GM12878 (cell line): ENCODE measurements around the gene KHDRBS1. TPM values are rescaled to one million over a fixed set of nuclear protein-coding genes. Genes with fewer than 3 reads are reported as not detected.

ENCODE experiments used
- ATAC-seq: fragments of 200-7000 bp; cut with Tn5 transposase; 3 replicates; pipeline ENCODE4 v1.9.1; 2020; ENCODE audit warnings: mild to moderate bottlenecking, moderate library complexity
- BruUV-seq: library from RNA; stranded (reverse); fragments of 400-500 nt; replicated peaks from 2 replicates; lab custom pipeline; 2021; lab: Mats Ljungman, UMichigan
- CTCF ChIA-PET: fragments of 300-600 bp; sonication (Branson Sonifier 250); formaldehyde crosslinking; extraction: SDS; loops from one replicate; lab custom pipeline; 2021; ENCODE audit warnings: inconsistent platforms; lab: Yijun Ruan, JAX
- POLR2A ChIA-PET: fragments of 350-600 bp; formaldehyde crosslinking; extraction: SDS; loops from one replicate; lab custom pipeline; 2021; ENCODE audit warnings: inconsistent platforms; lab: Charles Lee
- RAD21 ChIA-PET: fragments of 300-600 bp; sonication (Branson Sonifier 250); formaldehyde crosslinking; loops from one replicate; lab custom pipeline; 2023; ENCODE audit warnings: antibody characterized with exemption; ENCODE audit not compliant: unreplicated experiment; lab: Charles Lee
- SMC1A ChIA-PET: fragments of 300-600 bp; sonication (Branson Sonifier 250); formaldehyde crosslinking; loops from one replicate; lab custom pipeline; 2023; ENCODE audit not compliant: unreplicated experiment, uncharacterized antibody; lab: Charles Lee
- DNase-seq: peaks from one replicate; pipeline ENCODE4 v3.0.0-alpha.2; 2011; ENCODE audit warnings: low read depth, low spot score
- FAIRE-seq: peaks from 3 replicates; lab custom pipeline; 2011; peaks lifted over from hg19 to GRCh38; lab: Jason Lieb, UNC
- H2AFZ ChIP-seq: 2 replicates; pipeline ENCODE4 v1.6.0; 2011; ENCODE audit warnings: low read depth, low read length, control low read depth; ENCODE audit not compliant: control insufficient read depth
- H3K27ac ChIP-seq: 2 replicates; pipeline ENCODE4 v1.5.1; 2011; ENCODE audit warnings: control low read depth; ENCODE audit not compliant: control insufficient read depth, insufficient read depth
- H3K27me3 ChIP-seq, 2 experiments: replicated peaks in 1 of 2; 2 replicates each; pipeline versions ENCODE4 v1.6.0 to v1.6.1; 2011; ENCODE audit warnings: low read length in 1 of 2; ENCODE audit not compliant: control insufficient read depth in 2 of 2, insufficient read depth in 2 of 2
- H3K36me3 ChIP-seq, 2 experiments: 2 replicates each; pipeline ENCODE4 v1.5.1; 2011; ENCODE audit warnings: low read length in 1 of 2; ENCODE audit not compliant: control insufficient read depth in 2 of 2, insufficient read depth in 2 of 2
- H3K4me1 ChIP-seq: 2 replicates; pipeline ENCODE4 v1.6.1; 2011; ENCODE audit warnings: mild to moderate bottlenecking, low read length, moderate library complexity, mixed read lengths; ENCODE audit not compliant: control insufficient read depth, insufficient read depth
- H3K4me2 ChIP-seq: 2 replicates; pipeline ENCODE4 v1.6.0; 2011; ENCODE audit warnings: control low read depth; ENCODE audit not compliant: control insufficient read depth, insufficient read depth
- H3K4me3 ChIP-seq: fragments of 200-600 bp; sonication (generic); 2 replicates; pipeline ENCODE4 v1.5.1; 2016
- H3K79me2 ChIP-seq: 2 replicates; pipeline ENCODE4 v1.6.0; 2011; ENCODE audit warnings: low read length; ENCODE audit not compliant: control insufficient read depth, insufficient read depth
- H3K9ac ChIP-seq: 2 replicates; pipeline ENCODE4 v1.8.0; 2011; ENCODE audit warnings: low read length, control low read depth, mixed read lengths; ENCODE audit not compliant: control insufficient read depth, insufficient read depth
- H3K9me3 ChIP-seq: replicated peaks from 3 replicates; pipeline ENCODE4 v1.5.1; 2011; ENCODE audit warnings: mild to moderate bottlenecking, low read length; ENCODE audit not compliant: control insufficient read depth, insufficient read depth
- H4K20me1 ChIP-seq: 2 replicates; pipeline ENCODE4 v1.6.0; 2011; ENCODE audit not compliant: control insufficient read depth, insufficient read depth
- BACH1 ChIP-seq: fragments of 450-650 bp; IDR thresholded peaks from 2 replicates; pipeline ENCODE4 v1.6.1; 2017; ENCODE audit warnings: mild to moderate bottlenecking, borderline replicate concordance
- BRCA1 ChIP-seq: IDR thresholded peaks from 2 replicates; pipeline ENCODE4 v1.6.1; 2011; ENCODE audit warnings: low read depth, low read length, improper control_type of control experiment
- FOXM1 ChIP-seq: IDR thresholded peaks from 2 replicates; pipeline ENCODE4 v1.6.1; 2012; ENCODE audit warnings: low read depth, mild to moderate bottlenecking, inconsistent platforms, low read length, moderate library complexity
- HDAC6 ChIP-seq: fragments of 200-600 bp; sonication (generic); IDR thresholded peaks from one replicate; pipeline ENCODE4 v1.8.0; 2017; ENCODE audit warnings: antibody characterized with exemption; ENCODE audit not compliant: unreplicated experiment
- IKZF1 ChIP-seq: fragments of 450-650 bp; conservative IDR thresholded peaks from 2 replicates; pipeline ENCODE4 v1.6.1; 2017; ENCODE audit warnings: antibody characterized with exemption, mild to moderate bottlenecking
- POLR2A ChIP-seq: IDR thresholded peaks from 2 replicates; pipeline ENCODE4 v1.6.1; 2011; ENCODE audit warnings: low read depth, mild to moderate bottlenecking, low read length
- RBBP5 ChIP-seq: fragments of 200-600 bp; sonication (generic); conservative IDR thresholded peaks from 2 replicates; pipeline ENCODE4 v1.6.1; 2016
- SMC3 ChIP-seq: IDR thresholded peaks from 2 replicates; pipeline ENCODE4 v1.6.1; 2011; ENCODE audit warnings: low read length, improper control_type of control experiment, borderline replicate concordance
- SRF ChIP-seq, 2 experiments: IDR thresholded peaks; 2 replicates each; pipeline ENCODE4 v1.6.1; 2011; ENCODE audit warnings: low read depth in 2 of 2, low read length in 2 of 2, mild to moderate bottlenecking in 1 of 2, moderate library complexity in 1 of 2
- STAT1 ChIP-seq: fragments of 450-650 bp; conservative IDR thresholded peaks from 2 replicates; pipeline ENCODE4 v1.6.1; 2014; ENCODE audit warnings: antibody characterized with exemption, mild to moderate bottlenecking
- ZNF24 ChIP-seq: fragments of 450-650 bp; IDR thresholded peaks from 2 replicates; pipeline ENCODE4 v1.6.1; 2017; ENCODE audit warnings: antibody characterized with exemption, mild to moderate bottlenecking
- ZNF384 ChIP-seq: IDR thresholded peaks from 2 replicates; pipeline ENCODE4 v1.6.1; 2012; ENCODE audit warnings: low read depth, mild to moderate bottlenecking, low read length, improper control_type of control experiment, borderline replicate concordance
- WGBS: methylation state at CpG from one replicate; pipeline ENCODE4 v1.1.6; 2016; ENCODE audit warnings: low lambda C conversion rate; ENCODE audit not compliant: insufficient replicate concordance, insufficient coverage; ENCODE audit errors: missing lambda C conversion rate; 5-methylcytosine and 5-hydroxymethylcytosine counted together
- in situ Hi-C: fragments of 300-500 bp; cut with MboI; formaldehyde crosslinking; loops from 9 replicates; pipeline ENCODE4 v1.14.3; 2018; ENCODE audit warnings: mixed read lengths
- intact Hi-C: fragments of 100-400 bp; cut with micrococcal nuclease; formaldehyde crosslinking; loops from one replicate; pipeline ENCODE4 v1.14.2; 2022; ENCODE audit not compliant: unreplicated experiment
- polyA plus RNA-seq, 11 experiments: library from polyadenylated mRNA; depleted of rRNA in 4 of 11; unstranded in 6 of 11; stranded (reverse) in 5 of 11; fragments of >200 nt; fragmentation: Nextera tagmentation in 4 of 11; fragmentation: Illumina TruSeq in 1 of 11; extraction: Ambion mirVana in 4 of 11; extraction: Trizol in 1 of 11; gene quantifications; 1 replicate in 1 of 11; 2 replicates in 10 of 11; pipeline versions ENCODE4 v1.2.1 to v1.2.3, GENCODE V29; 2011 to 2016; ENCODE audit warnings: inconsistent platforms in 2 of 11, missing spikeins in 2 of 11, low read depth in 1 of 11
- total RNA-seq, 4 experiments: library from RNA; depleted of rRNA in 3 of 4; stranded (reverse); fragments of >200 nt in 3 of 4; fragmentation: Illumina TruSeq in 1 of 4; extraction: Trizol in 1 of 4; gene quantifications; 2 replicates each; pipeline versions ENCODE4 v1.2.1 to v1.2.3, GENCODE V29; 2013 to 2021
- TF ChIP-seq, protein P1 (sequence below): fragments of 450-650 bp; IDR thresholded peaks from 2 replicates; pipeline ENCODE4 v1.6.1; 2016; ENCODE audit warnings: mild to moderate bottlenecking
- TF ChIP-seq, protein P2 (sequence below): IDR thresholded peaks from 2 replicates; pipeline ENCODE4 v1.6.1; 2011; ENCODE audit warnings: low read depth, low read length, improper control_type of control experiment, borderline replicate concordance
- TF ChIP-seq, protein P3 (sequence below): IDR thresholded peaks from 2 replicates; pipeline ENCODE4 v1.6.1; 2012; ENCODE audit warnings: improper control_type of control experiment, low read depth, low read length; ENCODE audit not compliant: insufficient replicate concordance
- TF ChIP-seq, protein P4 (sequence below): IDR thresholded peaks from 2 replicates; pipeline ENCODE4 v1.6.1; 2012; ENCODE audit warnings: low read depth, low read length, improper control_type of control experiment

The KHDRBS1 gene
- total and polyA plus RNA-seq, 10 of the 15 experiments (the other 5 are each of a cell fraction or from before 2014, with no cell fraction given) = 42.5 to 204 (median 96.0) TPM

GRCh38 chr1:32028746-32029145 is 15.1 kb downstream of the KHDRBS1 start:
- H2AFZ ChIP-seq = no peak overlapping the region
- in situ Hi-C loops (no loop called here), intact Hi-C loops (no loop called here)
- SMC1A ChIA-PET = no interaction called here
- RAD21 ChIA-PET = no interaction called here
- H3K9ac ChIP-seq = no peak overlapping the region
- H3K27me3 ChIP-seq = no peaks in the 10 kb centered on the region
- H3K27ac ChIP-seq = no peak overlapping the region
- BruUV-seq = no TSS peak
- WGBS = 85% methylated on average over 3 of the region's 3 CpGs
- FAIRE-seq = no peak
- ATAC-seq = no peak
- H3K9me3 ChIP-seq = no peaks in the 10 kb centered on the region
- POLR2A ChIA-PET = interaction anchor here (0.5 kb wide), 1 partner anchor 24 kb away, joined by 5 read pairs; no protein-coding TSS in a partner anchor
- DNase-seq = no peak
- H3K4me2 ChIP-seq = no peak overlapping the region
- H3K4me1 ChIP-seq = peaks cover 14% of the 10 kb centered on the region
- H3K4me3 ChIP-seq = no peak overlapping the region
- H3K79me2 ChIP-seq = peaks cover 84% of the 10 kb centered on the region
- peaks cover 5% of the 10 kb centered on the region; the same call in 1 of the 2 replicates for H4K20me1 ChIP-seq
- CTCF ChIA-PET = no interaction called here
- H3K36me3 ChIP-seq = peaks cover 11 to 38% of the 10 kb centered on the region in 2 experiments
- TF ChIP-seq ZNF384 (no peak), SMC3 (no peak), BRCA1 (no peak), IKZF1 (no peak), FOXM1 (no peak), STAT1 (no peak), BACH1 (no peak), HDAC6 (no peak), POLR2A (no peak), SRF (IDR thresholded peaks at IDR 0.05; ENCODE audit: low read depth in 2 of 2, low read length in 2 of 2) (no peak), ZNF24 (no peak), RBBP5 (no peak)
- TF ChIP-seq, protein P1, sequence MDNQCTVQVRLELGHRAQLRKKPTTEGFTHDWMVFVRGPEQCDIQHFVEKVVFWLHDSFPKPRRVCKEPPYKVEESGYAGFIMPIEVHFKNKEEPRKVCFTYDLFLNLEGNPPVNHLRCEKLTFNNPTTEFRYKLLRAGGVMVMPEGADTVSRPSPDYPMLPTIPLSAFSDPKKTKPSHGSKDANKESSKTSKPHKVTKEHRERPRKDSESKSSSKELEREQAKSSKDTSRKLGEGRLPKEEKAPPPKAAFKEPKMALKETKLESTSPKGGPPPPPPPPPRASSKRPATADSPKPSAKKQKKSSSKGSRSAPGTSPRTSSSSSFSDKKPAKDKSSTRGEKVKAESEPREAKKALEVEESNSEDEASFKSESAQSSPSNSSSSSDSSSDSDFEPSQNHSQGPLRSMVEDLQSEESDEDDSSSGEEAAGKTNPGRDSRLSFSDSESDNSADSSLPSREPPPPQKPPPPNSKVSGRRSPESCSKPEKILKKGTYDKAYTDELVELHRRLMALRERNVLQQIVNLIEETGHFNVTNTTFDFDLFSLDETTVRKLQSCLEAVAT = no peak
- TF ChIP-seq, protein P2, sequence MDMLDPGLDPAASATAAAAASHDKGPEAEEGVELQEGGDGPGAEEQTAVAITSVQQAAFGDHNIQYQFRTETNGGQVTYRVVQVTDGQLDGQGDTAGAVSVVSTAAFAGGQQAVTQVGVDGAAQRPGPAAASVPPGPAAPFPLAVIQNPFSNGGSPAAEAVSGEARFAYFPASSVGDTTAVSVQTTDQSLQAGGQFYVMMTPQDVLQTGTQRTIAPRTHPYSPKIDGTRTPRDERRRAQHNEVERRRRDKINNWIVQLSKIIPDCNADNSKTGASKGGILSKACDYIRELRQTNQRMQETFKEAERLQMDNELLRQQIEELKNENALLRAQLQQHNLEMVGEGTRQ = no peak
- TF ChIP-seq, protein P3, sequence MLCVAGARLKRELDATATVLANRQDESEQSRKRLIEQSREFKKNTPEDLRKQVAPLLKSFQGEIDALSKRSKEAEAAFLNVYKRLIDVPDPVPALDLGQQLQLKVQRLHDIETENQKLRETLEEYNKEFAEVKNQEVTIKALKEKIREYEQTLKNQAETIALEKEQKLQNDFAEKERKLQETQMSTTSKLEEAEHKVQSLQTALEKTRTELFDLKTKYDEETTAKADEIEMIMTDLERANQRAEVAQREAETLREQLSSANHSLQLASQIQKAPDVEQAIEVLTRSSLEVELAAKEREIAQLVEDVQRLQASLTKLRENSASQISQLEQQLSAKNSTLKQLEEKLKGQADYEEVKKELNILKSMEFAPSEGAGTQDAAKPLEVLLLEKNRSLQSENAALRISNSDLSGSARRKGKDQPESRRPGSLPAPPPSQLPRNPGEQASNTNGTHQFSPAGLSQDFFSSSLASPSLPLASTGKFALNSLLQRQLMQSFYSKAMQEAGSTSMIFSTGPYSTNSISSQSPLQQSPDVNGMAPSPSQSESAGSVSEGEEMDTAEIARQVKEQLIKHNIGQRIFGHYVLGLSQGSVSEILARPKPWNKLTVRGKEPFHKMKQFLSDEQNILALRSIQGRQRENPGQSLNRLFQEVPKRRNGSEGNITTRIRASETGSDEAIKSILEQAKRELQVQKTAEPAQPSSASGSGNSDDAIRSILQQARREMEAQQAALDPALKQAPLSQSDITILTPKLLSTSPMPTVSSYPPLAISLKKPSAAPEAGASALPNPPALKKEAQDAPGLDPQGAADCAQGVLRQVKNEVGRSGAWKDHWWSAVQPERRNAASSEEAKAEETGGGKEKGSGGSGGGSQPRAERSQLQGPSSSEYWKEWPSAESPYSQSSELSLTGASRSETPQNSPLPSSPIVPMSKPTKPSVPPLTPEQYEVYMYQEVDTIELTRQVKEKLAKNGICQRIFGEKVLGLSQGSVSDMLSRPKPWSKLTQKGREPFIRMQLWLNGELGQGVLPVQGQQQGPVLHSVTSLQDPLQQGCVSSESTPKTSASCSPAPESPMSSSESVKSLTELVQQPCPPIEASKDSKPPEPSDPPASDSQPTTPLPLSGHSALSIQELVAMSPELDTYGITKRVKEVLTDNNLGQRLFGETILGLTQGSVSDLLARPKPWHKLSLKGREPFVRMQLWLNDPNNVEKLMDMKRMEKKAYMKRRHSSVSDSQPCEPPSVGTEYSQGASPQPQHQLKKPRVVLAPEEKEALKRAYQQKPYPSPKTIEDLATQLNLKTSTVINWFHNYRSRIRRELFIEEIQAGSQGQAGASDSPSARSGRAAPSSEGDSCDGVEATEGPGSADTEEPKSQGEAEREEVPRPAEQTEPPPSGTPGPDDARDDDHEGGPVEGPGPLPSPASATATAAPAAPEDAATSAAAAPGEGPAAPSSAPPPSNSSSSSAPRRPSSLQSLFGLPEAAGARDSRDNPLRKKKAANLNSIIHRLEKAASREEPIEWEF = no peak
- TF ChIP-seq, protein P4, sequence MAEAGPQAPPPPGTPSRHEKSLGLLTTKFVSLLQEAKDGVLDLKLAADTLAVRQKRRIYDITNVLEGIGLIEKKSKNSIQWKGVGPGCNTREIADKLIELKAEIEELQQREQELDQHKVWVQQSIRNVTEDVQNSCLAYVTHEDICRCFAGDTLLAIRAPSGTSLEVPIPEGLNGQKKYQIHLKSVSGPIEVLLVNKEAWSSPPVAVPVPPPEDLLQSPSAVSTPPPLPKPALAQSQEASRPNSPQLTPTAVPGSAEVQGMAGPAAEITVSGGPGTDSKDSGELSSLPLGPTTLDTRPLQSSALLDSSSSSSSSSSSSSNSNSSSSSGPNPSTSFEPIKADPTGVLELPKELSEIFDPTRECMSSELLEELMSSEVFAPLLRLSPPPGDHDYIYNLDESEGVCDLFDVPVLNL = no peak
